GM12875 (cell line): ENCODE data around the gene SYCP2L.

ENCODE experiments used
- H3K4me3 ChIP-seq: one replicate; pipeline ENCODE4 v1.5.1; 2011; ENCODE audit warnings: low read depth, low read length, control low read depth
- CTCF ChIP-seq: IDR thresholded peaks from 2 replicates; pipeline ENCODE4 v1.5.1; 2011; ENCODE audit warnings: low read depth, mild to moderate bottlenecking, control low read depth, inconsistent platforms, low read length, moderate library complexity, borderline replicate concordance; ENCODE audit not compliant: insufficient read depth

SYCP2L gene

GRCh38 chr6:11013721-11014070 lies 126.8 kb downstream of the SYCP2L start:
- H3K4me3 ChIP-seq: no peak overlapping the region
- TF ChIP-seq CTCF: no peak

- TF ChIP-seq CTCF: no peak
- H3K4me3 ChIP-seq: no peak overlapping the region
These were observed 128.2 kb downstream of the SYCP2L start for GRCh38 chr6:11015102-11015501.

DNA sequence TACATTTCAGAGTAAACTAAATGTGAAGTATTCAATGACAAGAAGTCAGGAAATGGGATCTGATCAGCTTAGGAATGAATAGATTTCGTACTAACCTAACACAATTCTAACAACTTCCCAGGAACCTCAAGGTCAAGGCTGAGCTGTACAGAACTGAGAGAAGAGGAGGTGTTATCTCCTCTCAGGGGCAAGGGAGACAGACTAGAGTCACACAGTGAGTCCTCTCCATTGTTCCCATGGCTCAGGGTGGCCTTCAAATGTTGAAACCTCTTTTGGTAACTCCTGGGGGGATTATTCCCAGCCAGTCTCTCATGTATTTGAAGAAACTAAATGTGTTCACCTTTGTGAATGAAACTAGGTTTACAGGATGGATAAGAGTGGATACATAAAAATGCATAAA lies 129.6 kb downstream of the SYCP2L start:
- no peak for TF ChIP-seq CTCF
- H3K4me3 ChIP-seq: no peak overlapping the region

- no peak overlapping the region for H3K4me3 ChIP-seq
- no peak for TF ChIP-seq CTCF
These were observed 130.2 kb downstream of the SYCP2L start for GRCh38 chr6:11017090-11017489.

- TF ChIP-seq CTCF: no peak
- no peak overlapping the region for H3K4me3 ChIP-seq
These were observed 131.4 kb downstream of the SYCP2L start for GRCh38 chr6:11018225-11018624.

DNA sequence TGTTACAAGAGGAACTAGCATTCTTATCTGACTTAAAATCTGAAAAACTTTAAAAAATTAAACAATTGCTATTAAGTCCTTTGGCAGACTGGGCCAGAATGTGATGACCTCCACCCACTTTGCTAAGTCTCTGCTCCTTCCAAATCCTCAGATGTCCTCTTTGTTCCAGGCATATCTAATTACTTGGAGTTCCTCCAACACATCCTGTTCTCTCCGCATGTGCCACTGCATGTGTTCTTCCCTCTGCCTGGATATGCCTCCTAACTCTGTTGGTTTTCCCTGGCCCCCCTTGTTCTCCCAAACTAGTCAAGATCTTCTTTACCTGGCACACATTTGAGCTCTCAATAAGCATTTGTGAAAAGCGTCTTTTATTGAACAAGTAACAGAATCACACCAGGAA lies 134.2 kb downstream of the SYCP2L start:
- H3K4me3 ChIP-seq: no peak overlapping the region
- TF ChIP-seq CTCF: no peak

GRCh38 chr6:11021714-11022113 lies 134.9 kb downstream of the SYCP2L start:
- H3K4me3 ChIP-seq: no peak overlapping the region
- TF ChIP-seq CTCF: no peak
